Thyroid gland (tissue), 4 donors: ENCODE data around the gene SASH1. TPM values are rescaled to one million over a fixed set of nuclear protein-coding genes. Genes with fewer than 3 reads are reported as not detected.

Experiments
- DNase-seq, 2 donors: peaks; one replicate each; pipeline ENCODE4 v3.0.0-alpha.2; 2019
- H3K27ac ChIP-seq, 3 donors: fragments of 200-600 bp; sonication (generic); 1 replicate in 2 of 3; 2 replicates in 1 of 3; pipeline ENCODE4 v1.5.1; 2016 to 2019; ENCODE audit warnings: mild to moderate bottlenecking in 1 of 3, moderate library complexity in 1 of 3
- H3K27me3 ChIP-seq: fragments of 200-600 bp; sonication (generic); one replicate; pipeline ENCODE4 v1.5.1; 2019
- H3K36me3 ChIP-seq, 2 donors: fragments of 200-600 bp; sonication (generic); one replicate each; pipeline ENCODE4 v1.5.1; 2016 to 2019
- H3K4me1 ChIP-seq, 2 donors: fragments of 200-600 bp; sonication (generic); one replicate each; pipeline ENCODE4 v1.5.1; 2017 to 2019
- H3K4me3 ChIP-seq, 3 donors: fragments of 200-600 bp; sonication (generic); replicated peaks in 1 of 3; 1 replicate in 2 of 3; 2 replicates in 1 of 3; pipeline ENCODE4 v1.5.1; 2016; ENCODE audit warnings: mild to moderate bottlenecking in 1 of 3
- H3K9me3 ChIP-seq: fragments of 200-600 bp; sonication (generic); one replicate; pipeline ENCODE4 v1.5.1; 2017
- CTCF ChIP-seq, 6 experiments: fragments of 200-600 bp in 3 of 6; fragments of 450-650 bp in 3 of 6; sonication (generic) in 3 of 6; IDR thresholded peaks; one replicate each; pipeline ENCODE4 v1.5.1; 2016 to 2019; ENCODE audit warnings: antibody characterized with exemption in 6 of 6, mild to moderate bottlenecking in 2 of 6, inconsistent platforms in 1 of 6, moderate library complexity in 1 of 6
- POLR2A ChIP-seq, 2 donors: fragments of 450-650 bp; IDR thresholded peaks; one replicate each; pipeline ENCODE4 v1.6.1; 2017; ENCODE audit warnings: antibody characterized with exemption in 2 of 2, mild to moderate bottlenecking in 2 of 2, moderate library complexity in 1 of 2
- WGBS, 2 donors: methylation state at CpG; one replicate each; pipeline ENCODE4 v1.1.5; 2017; 5-methylcytosine and 5-hydroxymethylcytosine counted together
- intact Hi-C: fragments of 100-400 bp; cut with DNase I; formaldehyde crosslinking; loops from one replicate; pipeline ENCODE4 v1.15.1; 2023
- total RNA-seq, 4 donors: library from RNA; depleted of rRNA; stranded (reverse); fragments of >200 nt; gene quantifications; one replicate each; pipeline ENCODE4 v1.2.3, GENCODE V29; 2016

Gene SASH1
- total RNA-seq, 4 donors from 2014 or later: 154 to 235 (median 190) TPM

- Histone ChIP-seq H3K27me3 (no peaks in the 10 kb centered on the region), H3K36me3 (peaks cover 27 to 59% of the 10 kb centered on the region in 2 donors), H3K4me1 (peaks cover 11 to 20% of the 10 kb centered on the region in 2 donors), H3K4me3 (no peak overlapping the region), H3K9me3 (no peaks in the 10 kb centered on the region), H3K27ac (peak overlapping the region in 2 of 3 donors; percentile 54 to 71)
- intact Hi-C loops: no loop called here
- no peak for DNase-seq
- no peak for TF ChIP-seq POLR2A (IDR thresholded peaks at IDR 0.05)
- no peak for TF ChIP-seq CTCF (IDR thresholded peaks at IDR 0.05)
- WGBS, 2 donors: 92% methylated on average over 22 to 23 of the region's 23 CpGs
These were observed 177.6 kb downstream of the SASH1 start for GRCh38 chr6:148520109-148520841.

- Histone ChIP-seq H3K4me3 (no peak overlapping the region), H3K27ac (peak overlapping the region in 2 of 3 donors; percentile 54 to 71), H3K4me1 (peaks cover 11 to 20% of the 10 kb centered on the region in 2 donors), H3K9me3 (no peaks in the 10 kb centered on the region), H3K27me3 (no peaks in the 10 kb centered on the region), H3K36me3 (peaks cover 35 to 65% of the 10 kb centered on the region in 2 donors)
- intact Hi-C loops: no loop called here
- DNase-seq: peak in 1 of 2 donors; percentile 30
- 32 to 54% methylated on average over 5 of the region's 5 CpGs for WGBS, 2 donors
- no peak for TF ChIP-seq CTCF (IDR thresholded peaks at IDR 0.05)
- TF ChIP-seq POLR2A (IDR thresholded peaks at IDR 0.05): no peak
These were observed 178.5 kb downstream of the SASH1 start for GRCh38 chr6:148521158-148521557.

GRCh38 chr6:148521586-148521985 is 178.9 kb downstream of the SASH1 start:
- intact Hi-C loops: no loop called here
- 66 to 79% methylated on average over 1 of the region's 1 CpG for WGBS, 2 donors

GRCh38 chr6:148523048-148523447 is 180.4 kb downstream of the SASH1 start:
- Histone ChIP-seq H3K4me3 (no peak overlapping the region), H3K27me3 (no peaks in the 10 kb centered on the region), H3K4me1 (peaks cover 11 to 19% of the 10 kb centered on the region in 2 donors), H3K36me3 (peaks cover 42 to 63% of the 10 kb centered on the region in 2 donors), H3K9me3 (no peaks in the 10 kb centered on the region), H3K27ac (no peak overlapping the region)
- no peak for DNase-seq
- 91 to 92% methylated on average over 2 of the region's 2 CpGs for WGBS, 2 donors
- TF ChIP-seq CTCF (IDR thresholded peaks at IDR 0.05) (no peak), POLR2A (IDR thresholded peaks at IDR 0.05) (no peak)
- intact Hi-C loops: no loop called here

More at GRCh38 chr6:148521586-148521985, 178.9 kb downstream of the SASH1 start:
- TF ChIP-seq CTCF (IDR thresholded peaks at IDR 0.05) (no peak), POLR2A (IDR thresholded peaks at IDR 0.05) (no peak)
- Histone ChIP-seq H3K36me3 (peaks cover 35 to 66% of the 10 kb centered on the region in 2 donors), H3K27me3 (no peaks in the 10 kb centered on the region), H3K4me1 (peaks cover 11 to 20% of the 10 kb centered on the region in 2 donors), H3K9me3 (no peaks in the 10 kb centered on the region), H3K4me3 (no peak overlapping the region), H3K27ac (peak overlapping the region in 2 of 3 donors; percentile 54 to 71)
- DNase-seq: no peak

GRCh38 chr6:148523551-148523950 is 180.9 kb downstream of the SASH1 start:
- Histone ChIP-seq H3K27ac (no peak overlapping the region), H3K4me1 (peaks cover 11 to 16% of the 10 kb centered on the region in 2 donors), H3K4me3 (no peak overlapping the region), H3K9me3 (no peaks in the 10 kb centered on the region), H3K27me3 (no peaks in the 10 kb centered on the region), H3K36me3 (peaks cover 47 to 63% of the 10 kb centered on the region in 2 donors)
- DNase-seq: no peak
- 74 to 82% methylated on average over 4 of the region's 4 CpGs for whole genome bisulfite sequencing, 2 donors
- intact Hi-C loops: no loop called here
- TF ChIP-seq POLR2A (IDR thresholded peaks at IDR 0.05) (no peak), CTCF (IDR thresholded peaks at IDR 0.05) (no peak)
